Retina (tissue), 1 donor: ENCODE measurements around the gene EXD3.
A peak's percentile ranks its signal among the peaks of the same experiment; 100 is the strongest.

Experiments used
- DNase-seq: peaks from one replicate; pipeline ENCODE4 v3.0.0-alpha.2; 2016

The EXD3 gene

DNA sequence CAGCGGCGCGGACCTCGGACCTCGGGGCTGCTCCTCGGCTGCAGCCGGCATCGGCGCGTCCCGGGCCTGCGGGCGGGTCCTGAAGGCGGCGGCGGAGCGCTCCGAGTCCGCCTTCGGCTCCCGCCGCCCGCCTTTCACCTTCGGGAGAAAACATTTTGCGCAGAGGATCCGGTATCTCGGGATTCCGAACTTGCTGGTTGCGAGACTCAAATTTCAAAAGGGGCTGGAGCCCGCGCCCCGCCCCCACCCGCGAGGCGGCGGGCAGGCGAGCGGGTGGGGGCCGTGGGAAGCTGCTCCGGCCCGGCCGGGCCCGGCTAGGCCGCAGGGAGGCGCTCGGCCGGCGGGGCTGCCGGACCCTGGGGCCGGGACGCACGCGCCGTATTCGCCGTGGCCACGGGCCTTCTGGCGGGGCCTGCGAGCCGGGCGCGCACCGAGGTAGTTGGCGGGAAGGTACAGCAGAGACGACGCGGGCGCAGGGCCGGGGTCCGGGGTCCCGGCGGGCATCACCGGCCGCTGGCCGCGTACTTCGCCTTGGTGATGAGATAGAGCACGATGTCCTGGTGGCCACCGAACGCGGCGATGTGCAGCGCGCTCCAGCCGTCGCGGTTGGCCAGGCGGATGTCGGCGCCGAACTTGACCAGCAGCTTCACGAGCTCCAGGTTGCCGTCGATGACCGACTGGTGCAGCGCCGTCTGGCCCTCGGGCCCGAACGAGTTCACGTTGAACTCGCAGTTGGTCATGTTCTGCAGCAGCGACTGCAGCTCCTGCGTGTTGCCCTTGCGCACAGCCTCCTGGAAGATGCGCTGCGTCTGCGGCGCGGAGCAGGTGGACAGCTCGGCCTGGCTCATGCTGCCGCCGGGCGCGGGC is 121.6 kb downstream of the EXD3 start:
- peak; percentile 89 for DNase-seq

DNA sequence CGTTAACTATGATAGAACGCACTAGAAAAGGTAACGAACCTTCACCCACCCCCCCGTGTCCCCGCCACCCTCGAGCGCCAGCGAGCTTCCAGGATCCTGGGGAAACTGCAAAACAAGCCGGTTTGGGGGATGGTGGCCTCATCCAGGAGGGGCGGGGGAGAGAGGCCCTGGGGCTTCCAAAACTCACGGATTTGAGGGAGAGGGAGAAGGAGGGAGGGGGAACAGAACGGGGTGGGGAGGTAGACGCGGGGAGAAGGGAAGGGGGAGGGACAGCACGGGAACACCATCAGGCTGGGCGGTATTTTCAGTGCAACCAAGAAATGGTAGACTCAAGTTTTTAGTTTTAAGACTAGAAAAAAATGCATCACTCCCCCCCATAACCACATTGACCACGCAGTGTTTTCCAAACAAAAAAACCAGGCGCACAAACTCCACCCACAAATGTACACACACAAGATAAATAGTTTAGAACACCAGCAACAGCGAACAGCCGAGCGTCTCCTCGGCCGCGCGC is 122.3 kb downstream of the EXD3 start:
- no peak for DNase-seq

DNA sequence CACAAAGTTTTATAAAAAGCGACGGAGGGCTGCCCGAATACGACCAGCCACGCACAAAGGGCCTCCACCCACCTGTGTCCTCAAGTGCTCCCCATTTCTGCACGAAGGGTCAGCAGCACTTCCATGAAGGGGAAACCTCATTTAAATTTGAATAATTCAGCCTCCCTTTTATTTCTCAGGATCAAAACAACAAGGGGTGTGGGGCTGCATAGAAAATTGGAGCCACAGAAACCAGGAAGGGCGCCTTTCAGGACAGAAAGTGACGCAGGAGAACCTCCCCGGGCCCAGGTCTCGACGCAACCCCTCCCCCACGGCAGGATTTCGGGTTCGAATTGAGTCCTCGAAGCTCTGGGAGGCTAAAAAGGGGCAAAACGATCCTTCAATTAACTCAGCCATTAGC is 123.0 kb downstream of the EXD3 start:
- peak; percentile 33 for DNase-seq

DNA sequence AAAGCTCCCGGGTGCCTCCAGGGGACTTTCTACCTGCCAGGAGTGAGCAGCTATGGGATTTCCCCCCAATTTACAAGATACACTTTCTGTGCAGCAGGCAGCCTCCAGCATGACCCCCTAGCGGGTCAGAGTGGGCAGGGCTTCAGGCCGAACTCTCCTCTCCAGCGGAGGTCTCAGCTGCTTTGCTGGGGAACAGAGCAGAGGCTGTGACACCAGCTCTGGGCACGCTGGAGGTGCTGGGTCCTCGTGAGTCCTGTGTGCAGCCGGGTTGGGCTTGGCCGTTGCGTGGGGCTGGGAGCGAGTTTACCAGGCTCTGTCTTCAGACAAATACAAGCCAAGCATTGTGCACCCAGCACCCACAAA is 123.8 kb downstream of the EXD3 start:
- peak; percentile 49 for DNase-seq

DNA sequence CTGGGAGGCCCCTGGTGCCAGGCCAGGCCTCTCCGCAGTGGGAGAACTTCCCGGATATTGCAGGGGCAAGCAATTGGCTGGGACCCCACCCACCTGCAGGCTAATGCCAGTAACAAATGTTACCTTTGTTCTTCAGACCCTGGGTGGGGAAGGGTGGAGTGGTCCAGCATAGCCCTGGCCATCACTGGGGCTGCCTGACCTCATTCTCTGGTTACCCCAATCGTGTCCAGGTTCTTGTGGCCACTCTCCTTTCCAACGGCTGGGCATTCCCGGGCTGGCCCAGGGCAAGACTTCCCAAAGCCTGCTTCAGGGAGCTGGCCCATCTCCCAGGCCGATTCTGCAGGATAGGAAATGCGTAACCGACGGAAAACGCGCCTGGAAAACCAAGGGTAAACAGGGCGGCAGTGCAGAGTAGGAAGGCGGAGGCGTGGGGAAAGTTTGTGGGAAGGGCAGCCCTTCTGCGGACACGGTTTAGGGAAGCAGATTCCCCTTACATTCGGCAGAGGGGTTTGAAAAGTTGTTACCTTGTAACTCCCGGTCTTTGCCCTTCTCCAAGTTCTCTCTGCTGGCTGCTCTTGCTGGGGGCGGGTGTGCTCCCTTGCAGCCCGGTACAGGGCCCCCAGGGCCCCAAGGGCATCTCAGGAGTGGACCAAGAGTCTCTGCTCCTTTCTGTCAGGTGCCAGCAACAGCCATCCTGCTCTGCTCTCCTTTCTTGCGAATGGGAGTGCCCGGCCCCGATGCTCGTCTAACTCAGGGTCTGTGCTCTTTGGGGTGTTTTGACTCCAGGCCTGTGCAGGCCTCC is 124.4 kb downstream of the EXD3 start:
- DNase-seq, result no peak

DNA sequence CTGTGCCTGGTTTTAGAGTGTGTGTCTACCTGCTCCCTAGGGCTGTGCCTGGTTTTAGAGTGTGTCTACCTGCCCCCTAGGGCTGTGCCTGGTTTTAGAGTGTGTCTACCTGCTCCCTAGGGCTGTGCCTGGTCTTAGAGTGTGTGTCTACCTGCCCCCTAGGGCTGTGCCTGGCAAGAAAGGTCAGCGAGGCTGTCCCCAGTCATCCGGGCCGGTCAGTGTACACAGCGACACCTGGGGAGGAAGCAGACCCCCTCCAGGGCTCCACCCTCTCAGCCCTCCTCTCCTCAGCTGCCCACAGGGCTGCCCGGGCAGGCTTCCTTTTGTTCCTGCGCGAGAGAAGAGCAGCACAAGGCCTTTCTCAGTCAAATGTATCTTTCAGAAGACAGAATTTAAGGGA is 125.0 kb downstream of the EXD3 start:
- no peak for DNase-seq

DNA sequence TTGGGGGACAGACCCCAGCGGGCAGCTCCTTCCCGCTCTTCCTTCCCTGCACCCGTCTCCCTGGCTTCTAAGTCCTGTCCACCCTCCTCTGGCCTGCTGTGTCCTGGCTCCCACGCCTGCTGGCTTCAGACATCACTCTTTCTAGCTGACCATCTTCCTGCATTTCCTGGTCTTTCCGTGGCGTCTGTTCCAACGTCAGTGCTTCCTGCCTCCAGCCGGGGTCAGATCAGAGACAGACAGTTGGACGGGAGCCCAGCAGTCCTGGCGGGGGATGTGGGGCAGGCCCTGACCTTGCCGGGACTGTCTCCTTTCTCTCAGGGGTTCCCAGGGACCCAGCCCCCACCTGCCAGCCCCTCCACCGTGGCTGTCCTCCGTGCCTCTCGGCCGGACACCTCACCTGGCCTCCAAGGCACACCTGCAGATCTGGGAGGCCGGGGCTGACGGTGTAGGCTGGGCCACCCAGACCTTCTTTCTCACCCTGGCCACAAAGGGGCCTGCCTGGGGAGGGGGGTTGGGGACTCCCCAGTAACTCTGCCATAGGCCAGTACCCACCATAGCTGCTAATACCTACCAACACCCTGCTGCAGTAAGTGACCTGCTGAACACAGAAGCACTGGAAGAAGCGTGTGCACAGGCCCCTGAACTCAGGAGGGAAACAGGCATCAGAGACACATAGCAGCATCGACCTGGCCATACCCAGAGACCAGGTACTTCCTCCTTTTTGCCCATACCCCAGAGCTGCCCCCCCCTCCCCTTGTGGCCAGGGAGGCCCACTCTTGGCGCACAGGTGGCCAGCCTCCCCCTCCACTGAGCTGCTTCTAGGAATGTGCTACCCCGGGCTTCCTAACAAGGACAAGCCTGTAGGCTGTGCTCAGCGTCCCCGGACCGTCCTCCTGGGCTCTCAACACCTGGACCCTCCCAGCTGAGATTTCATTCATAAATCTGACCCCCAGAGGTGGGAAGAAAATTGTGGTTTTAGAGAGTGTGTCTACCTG is 126.0 kb downstream of the EXD3 start:
- DNase-seq, result peak; percentile 10

DNA sequence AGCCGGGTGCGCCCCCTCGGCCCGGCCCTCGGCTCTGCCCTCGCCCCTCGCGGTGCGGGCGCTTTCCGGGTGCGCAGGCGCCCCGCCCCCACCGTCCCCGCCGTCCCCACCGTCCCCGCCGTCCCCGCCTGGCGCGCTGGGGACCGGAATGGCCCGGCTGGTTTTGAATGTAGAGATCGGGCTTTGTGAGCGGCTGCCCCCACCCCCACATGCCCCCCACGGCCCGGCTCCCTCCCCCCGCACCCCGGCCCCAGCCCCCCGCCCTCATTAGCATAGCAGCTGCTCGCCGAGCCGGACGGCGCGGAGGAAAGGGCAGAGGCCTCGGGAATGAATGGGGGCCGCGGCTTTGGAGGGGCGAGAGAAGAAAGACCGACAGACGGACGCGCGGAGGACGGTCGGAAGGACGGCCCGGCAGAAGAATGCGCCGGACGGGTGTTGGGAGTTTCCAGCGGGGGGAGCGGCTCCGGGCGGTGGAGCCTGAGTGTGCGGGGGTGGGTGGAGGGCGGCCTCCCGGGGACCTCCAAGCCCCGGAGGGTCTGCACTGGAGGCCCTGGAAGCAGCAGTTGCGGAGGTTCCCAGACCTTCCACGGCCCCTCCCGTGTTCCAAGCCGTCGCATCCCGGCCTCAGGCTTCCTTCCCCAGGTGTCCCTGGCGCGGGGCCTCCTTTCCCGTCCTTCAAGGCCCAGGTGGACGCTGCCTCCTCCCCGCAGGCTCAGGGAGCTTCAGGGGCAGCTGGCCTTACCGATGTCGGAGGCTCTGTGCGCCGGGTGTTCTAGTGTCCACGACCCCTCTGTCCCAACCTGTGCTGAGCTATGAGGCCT is 126.9 kb downstream of the EXD3 start:
- peak; percentile 73 for DNase-seq

DNA sequence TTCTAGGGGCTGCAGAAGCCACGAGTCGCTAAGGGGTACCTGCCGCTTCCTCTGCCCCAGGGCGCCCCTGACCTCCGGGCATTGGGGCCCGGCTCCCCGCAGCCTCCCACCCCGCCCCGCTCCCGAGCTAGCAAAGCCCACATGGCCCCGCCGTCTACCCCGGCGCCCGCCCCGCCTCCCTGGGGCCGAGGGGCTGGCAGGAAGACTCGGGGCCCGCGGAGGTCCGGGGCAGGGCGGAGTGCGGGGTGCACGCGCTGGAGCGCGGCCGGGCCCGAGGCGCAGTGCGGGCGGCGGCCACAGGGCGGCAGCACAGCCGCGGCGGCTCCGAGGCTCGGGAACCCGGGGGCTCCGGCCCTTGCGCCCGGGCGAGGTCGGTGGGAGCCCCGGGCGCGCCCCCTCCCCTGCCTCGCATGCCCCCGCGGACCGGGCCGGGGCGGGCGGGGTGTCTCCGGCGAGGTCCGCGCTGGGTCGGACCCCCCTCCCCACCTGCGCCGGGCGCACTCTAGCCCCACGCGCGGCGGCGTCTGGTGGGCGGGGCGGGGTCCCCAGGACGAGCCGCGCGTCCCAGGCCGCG is 127.6 kb downstream of the EXD3 start:
- peak; percentile 44 for DNase-seq

DNA sequence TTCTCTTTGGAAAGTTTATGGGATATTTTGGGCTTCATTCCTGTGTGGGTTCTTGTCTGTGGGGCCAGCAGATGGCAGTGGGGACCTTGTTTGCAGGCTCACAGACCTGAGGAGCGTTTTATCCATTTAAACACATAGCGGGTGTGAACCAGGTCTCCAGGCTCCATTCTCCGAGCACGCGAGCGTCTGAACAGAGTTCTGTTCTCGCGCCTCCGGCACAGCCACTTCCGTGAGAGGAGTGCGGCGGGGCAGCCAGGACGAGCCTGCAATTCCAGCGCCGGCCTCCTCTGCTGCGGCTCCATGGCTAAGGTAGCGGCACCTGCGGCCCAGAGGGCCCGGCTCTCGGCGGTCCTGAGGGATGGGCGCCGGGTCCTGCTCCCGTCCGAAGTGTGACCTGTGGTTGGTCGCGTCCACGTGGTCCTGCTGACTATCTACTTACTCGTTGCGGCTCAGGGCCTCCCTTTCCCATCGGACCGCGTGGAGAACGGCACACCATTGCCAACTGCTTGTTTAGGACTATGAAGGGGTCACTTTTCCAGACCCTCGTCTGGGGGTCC is 128.2 kb downstream of the EXD3 start:
- DNase-seq, result peak; percentile 67

DNA sequence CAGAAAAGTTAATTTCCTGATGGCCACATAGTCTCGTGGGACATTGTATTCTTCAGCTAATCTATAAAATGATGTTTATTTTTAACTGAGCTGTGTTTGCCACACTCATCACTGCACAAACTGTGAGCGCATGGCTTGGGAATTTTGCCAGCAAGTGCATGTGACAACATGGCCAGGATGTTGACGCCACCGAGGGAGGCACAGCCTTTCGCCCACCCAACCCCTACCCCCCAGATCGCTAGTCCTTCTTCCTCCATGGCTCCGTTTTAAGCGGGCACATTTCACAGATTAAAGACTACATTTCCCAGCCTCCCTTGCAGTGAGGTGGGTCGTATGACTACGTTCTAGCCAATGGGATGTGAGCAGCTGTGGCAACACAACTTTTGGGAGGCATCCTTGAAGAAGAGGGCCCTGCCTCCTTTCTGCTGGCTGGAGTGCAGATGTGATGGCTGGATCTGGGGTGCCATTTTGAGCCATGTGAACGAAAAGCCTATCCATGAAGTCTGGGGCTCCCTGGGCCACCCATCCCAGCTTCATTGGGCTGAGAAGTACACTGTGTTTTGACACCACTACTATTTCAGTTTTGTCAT is 128.8 kb downstream of the EXD3 start:
- DNase-seq, result peak; percentile 46

DNA sequence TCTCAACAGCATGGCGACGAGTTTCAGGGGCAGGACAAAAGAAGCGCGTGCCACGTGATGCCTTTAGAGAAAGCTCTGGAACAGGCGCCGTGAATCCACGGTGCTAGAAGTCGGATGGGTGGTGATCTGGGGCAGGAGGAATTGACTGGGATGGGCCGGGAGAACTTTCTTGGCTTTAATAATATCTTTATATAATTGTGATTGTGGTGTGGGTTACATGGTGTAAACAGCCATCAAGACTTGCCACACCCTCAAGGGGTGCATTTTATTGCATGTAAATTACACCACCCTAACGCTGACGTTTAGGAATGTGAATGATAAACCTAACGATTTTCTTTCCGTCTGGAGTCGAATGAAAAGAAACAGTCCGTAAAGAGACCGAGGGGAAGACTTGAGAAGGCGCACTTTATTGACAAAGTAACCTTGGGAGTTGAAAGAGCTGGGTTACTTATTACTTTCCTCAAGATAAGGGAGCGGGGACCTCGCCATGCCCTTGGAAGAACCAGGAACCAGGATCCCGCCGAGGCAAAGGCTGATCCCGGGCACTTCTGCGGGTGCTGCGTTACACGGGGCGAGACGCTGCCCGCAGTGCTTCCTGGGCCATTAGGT is 129.4 kb downstream of the EXD3 start:
- DNase-seq, result no peak

DNA sequence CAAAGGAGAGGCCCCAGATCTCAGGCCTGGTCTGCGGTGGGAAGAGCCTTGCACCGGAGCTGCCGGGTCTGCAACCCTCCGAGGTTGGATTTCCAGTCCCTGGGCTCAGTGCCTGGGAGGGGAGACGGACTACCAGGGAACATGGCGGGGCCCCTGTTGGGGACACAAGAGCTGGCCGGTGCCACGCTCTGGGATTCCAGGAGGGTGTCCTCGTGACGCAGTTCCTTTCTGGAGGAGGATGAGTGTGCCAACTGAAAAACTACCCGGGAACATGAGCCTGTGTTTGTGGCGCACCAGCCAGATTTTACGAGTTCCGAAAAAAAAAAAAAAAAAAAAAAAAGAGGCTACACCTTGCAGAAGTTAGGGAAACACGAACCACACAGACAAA is 129.9 kb downstream of the EXD3 start:
- no peak for DNase-seq

DNA sequence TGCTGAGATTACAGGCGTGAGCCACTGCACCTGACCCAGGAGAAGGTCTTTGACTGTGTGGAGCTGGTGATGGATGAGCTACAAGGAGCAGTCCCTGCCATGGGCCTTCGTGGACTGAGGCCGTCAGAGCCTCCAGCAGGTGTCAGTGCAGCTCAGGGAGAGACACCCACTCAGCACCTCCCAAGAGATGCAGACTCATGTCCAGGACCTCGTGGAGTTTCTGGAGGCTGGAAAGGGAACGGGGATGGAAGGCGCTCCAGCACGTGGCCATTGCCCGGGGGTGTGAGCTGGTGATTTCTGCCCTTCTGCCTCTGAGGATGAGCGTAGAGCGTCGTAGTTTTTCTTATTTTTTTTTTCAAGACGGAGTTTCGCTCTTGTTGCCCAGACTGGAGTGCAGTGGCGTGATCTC is 136.0 kb downstream of the EXD3 start:
- DNase-seq, result no peak

DNA sequence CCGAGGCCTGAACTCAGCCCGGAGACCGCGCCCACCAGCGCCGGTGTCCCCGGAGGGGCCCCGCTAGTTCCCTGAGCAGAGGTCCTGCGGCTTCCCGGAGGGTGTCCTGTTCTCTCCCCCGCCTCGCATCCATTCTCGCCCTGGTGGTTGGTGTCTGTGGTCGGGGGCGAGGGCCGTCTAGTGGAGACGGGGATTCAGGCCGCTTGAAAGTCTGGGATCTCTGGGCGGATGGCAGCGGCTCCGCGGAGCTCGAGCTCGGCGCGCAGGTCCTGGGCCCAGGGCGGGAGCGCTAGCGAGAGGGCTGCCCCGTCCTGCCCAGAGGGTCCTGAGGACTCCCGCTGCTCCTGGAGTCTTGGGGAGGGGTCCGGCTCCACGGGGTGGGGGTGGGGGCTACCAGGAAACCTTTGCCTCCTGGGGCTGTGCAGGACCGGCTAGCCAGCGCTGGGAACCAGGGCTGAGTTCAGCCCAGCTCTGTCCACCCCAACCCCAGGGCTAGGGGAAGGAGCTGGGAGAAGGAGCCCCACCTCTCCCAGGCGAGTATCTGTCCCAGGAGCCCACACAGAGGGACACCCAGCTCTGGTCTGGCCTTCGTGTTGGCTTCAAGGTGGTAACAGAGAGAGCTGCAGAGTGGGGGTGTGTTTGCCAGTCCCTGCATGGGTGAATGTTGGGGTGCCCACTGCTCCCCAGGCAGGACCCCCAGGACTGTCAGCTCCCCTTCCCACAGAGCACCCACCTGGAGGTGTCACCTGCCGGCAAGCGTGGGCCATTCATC is 141.4 kb downstream of the EXD3 start:
- DNase-seq, result no peak

DNA sequence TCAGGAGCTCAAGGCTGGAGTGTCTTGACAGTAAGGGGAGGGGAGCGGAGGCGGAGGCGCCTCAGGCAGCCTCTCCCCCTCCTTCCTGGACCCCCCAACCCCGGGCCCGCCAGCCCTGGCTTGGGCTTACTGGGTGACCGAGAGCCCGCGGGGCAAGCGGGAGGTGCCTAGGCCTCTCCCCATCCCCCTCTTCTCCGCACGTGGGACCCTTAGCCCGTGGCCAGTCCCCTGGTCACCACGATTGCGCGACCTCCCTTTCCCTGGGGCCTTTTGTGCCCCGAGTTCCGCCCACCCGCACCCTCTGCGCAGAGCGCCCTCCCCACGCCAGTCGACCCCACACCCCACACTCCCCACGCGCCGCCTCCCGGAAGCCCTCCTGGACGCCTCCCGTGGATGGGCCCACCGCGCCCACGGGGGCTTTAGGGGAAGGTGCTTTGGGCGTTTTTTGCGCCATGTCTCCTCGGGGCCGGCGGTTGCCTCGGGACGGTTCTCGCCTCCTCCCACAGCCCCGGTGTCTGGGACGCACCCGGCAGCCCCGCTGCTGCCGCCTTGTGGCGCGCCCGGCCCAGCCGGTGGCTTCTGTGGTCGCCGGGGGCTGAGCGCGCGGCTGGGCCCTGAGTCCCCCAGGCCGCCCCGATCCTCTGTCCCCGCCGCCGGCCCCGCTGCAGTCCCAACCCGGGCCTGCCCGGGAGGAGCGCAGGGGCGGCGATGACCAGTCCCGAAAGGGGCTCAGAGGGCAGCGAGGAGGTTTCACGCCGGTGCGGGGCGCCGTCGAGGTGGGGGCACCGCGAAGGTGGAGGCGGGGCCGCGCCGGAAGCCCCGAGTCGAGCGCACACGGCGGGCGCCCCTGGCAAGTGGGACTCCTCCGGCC is 142.3 kb downstream of the EXD3 start:
- DNase-seq, result peak; percentile 69

DNA sequence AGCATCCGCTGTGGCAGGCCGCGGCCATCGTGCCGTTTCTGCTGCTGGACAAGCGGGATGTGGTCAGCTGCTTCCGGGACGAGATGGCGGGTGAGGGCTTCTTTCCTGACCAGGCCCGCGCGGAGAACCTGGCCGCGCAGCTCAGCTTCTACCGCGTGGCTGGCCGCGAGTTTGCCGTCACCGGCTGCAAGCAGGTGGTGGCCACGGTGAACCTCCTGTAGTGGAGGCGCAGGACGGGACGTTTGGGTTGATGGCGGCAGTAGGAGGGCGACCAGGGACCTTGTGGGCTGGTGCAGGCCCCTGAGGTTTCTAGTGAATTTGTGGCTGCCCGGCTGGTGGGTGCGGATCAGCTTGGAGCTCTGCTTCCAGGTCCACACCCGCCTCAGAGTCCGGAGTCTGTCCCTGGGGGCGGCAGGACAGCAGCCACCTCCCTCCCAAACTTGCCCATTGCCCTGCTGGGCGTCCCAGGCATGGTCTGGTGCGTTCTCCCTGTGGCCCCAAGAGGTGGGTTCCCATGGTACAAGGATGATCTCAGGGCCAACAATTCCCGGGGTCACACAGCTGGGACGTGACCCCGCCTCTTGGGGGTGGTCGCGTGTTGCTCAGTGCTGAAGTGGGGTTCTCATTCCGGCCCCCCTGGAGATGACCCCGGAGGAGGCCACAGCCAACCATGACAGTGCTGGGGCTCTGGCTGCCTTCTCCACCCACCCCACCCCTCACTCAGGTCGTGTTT is 143.1 kb downstream of the EXD3 start:
- DNase-seq, result no peak
